GM12874 (cell line): ENCODE data around the gene SH3BP2.

Source experiments
- CTCF ChIP-seq: IDR thresholded peaks from 2 replicates; pipeline ENCODE4 v1.5.1; 2011; ENCODE audit warnings: low read depth, mild to moderate bottlenecking, control low read depth, low read length, moderate library complexity; ENCODE audit not compliant: insufficient read depth

SH3BP2 gene

DNA sequence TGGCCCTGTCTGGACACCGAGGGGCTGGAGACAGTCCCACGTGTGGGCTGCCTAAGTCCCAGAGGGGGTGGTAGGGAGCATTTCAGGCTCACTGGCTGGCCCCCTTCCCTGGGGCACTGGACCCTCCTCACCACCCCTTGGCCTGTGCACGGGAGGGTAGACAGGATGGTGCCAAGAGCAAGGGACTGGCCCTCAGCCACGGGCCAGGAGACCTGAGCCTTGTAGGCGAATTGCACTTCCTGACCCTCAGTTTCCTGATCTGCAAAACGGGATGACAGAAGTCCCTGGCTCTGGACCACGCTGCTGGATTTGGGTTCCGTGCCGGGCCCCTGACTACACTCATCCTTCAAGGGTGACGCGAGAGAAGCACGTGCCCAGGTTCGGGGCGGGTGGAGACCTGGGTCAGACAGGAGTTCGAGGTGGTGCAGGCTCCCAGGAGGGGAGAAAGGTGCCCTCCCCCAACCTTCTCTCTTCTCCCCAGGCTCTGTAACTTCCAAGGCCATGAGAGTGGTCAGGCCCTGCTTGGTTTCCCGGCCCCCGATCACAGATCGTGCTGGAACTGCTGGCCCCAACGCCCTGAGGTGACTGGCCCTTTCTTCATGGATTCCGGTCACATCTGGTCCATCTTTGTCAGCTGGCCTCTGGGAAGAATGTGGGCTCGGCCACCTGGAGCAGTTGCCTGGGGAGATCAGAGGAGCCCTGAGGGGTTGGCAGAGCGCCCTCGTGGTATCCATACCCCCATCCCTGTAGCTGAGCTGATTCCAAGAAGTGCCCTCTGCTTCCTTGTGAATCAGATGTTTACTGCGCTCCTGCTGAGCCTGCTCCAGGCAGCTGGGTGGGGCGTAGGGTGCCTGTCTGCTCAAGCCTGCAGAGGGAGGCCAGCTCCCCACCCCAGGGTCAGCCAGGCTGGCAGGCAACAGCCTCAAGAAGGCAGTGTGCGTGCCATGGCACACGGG lies 3.3 kb downstream of the SH3BP2 start:
- TF ChIP-seq CTCF, result no peak

DNA sequence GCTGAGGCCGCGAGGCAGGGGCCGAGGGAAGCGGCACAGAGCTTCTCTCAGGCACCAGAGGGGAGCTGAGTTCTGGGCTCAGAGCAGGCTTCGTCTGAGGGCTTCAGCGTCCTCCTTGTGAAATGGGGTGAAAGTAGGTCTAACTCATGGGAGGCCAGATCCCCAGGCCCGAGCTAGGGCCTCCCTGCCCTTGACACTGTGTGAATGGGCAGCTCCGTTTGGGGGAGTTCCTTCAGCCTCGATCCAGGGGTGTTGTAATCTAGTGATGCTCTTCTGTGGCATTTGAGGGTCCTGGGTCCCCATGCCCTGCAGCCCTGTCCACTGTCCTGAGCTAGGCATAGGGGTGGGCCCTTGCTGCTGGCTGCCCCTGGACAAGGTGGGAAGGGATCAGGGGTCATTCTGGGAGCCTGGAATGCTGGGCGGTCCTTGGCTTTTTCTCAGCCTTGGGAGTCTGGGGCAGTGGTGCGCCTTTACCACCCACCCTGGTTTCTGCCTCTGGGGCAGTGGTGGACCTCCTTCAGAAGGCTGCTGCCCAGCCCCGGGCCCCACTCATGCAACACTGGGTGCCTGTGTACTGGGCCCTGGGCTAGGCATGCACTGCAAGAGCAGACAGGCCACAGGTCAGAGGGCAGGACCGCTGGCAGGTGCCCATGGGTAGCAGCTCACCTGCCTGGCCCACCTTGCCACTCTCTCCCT lies 4.1 kb downstream of the SH3BP2 start:
- no peak for TF ChIP-seq CTCF

GRCh38 chr4:2797545-2798305 lies 4.8 kb downstream of the SH3BP2 start:
- no peak for TF ChIP-seq CTCF

GRCh38 chr4:2798399-2799223 lies 5.7 kb downstream of the SH3BP2 start:
- TF ChIP-seq CTCF, result no peak

GRCh38 chr4:2799224-2799911 lies 6.5 kb downstream of the SH3BP2 start:
- no peak for TF ChIP-seq CTCF

DNA sequence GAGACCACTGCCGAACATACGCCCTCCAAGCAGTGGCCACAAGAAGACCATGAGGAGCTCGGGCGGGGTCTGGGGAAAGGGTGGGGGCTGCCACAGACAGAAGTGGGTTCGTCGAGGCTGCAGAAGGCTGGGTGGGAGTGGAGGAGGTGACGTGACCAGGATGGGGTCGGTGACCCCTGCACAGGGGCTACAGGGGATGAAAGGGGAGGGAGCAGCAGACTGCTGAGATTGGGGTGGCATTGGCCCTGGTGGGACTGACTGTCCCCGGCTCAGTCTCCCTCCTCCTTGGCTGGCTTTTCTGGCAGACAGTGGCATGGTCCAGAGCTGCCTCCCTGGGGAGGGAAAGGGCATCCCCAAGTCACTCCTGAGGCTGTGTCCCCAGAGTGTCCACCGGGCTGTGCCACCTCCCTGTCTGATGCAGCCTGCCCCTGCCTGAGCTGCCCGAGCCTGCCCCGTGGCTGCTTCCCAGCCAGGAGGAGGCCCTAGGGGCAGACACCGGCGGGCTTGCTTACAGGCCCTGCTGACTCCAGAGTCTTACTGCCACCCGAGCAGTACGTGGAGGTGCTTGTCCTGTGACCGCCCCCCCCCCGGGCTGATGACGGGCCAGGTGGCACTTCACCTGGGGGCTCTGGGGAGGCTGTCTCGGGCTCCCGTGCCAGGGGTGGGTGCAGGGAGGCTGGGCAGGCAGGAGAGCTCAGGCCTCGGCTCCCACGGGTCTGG lies 7.2 kb downstream of the SH3BP2 start:
- no peak for TF ChIP-seq CTCF
